Neural crest cell (in vitro differentiated cells): Measurements from ENCODE around the gene ZNF555. TPM values are rescaled to one million over a fixed set of nuclear protein-coding genes. Genes with fewer than 3 reads are reported as not detected.

Experiments used
- DNase-seq: peaks from one replicate; pipeline ENCODE4 v3.0.0; 2021; ENCODE audit warnings: low read depth, mixed read lengths, low spot score
- H3K27ac Mint-ChIP-seq: one replicate; pipeline ENCODE4 v1.8.0; 2021; ENCODE audit warnings: mild to moderate bottlenecking, mixed read lengths; ENCODE audit not compliant: unreplicated experiment
- H3K27me3 Mint-ChIP-seq: 2 replicates; pipeline ENCODE4 v1.8.0; 2021; ENCODE audit warnings: low read depth, mild to moderate bottlenecking, mixed read lengths
- H3K36me3 Mint-ChIP-seq: 2 replicates; pipeline ENCODE4 v1.8.0; 2021; ENCODE audit warnings: low read depth, mild to moderate bottlenecking, mixed read lengths
- H3K4me1 Mint-ChIP-seq: 2 replicates; pipeline ENCODE4 v1.8.0; 2021; ENCODE audit warnings: mixed read lengths
- H3K4me3 Mint-ChIP-seq: one replicate; pipeline ENCODE4 v1.8.0; 2021; ENCODE audit warnings: mild to moderate bottlenecking, mixed read lengths
- H3K9me3 Mint-ChIP-seq: 2 replicates; pipeline ENCODE4 v1.8.0; 2021; ENCODE audit warnings: mixed read lengths
- total RNA-seq: library from RNA; stranded (reverse); gene quantifications from 2 replicates; pipeline ENCODE4 v1.2.1, GENCODE V29; 2021
- TF ChIP-seq, protein P1 (sequence below): fragments of 200-600 bp; sonication (generic); conservative IDR thresholded peaks from 2 replicates; pipeline ENCODE4 v1.5.0; 2021; ENCODE audit warnings: antibody characterized with exemption, mild to moderate bottlenecking

ZNF555 gene
- total RNA-seq, 1 donor from 2014 or later = 10.5 TPM

DNA sequence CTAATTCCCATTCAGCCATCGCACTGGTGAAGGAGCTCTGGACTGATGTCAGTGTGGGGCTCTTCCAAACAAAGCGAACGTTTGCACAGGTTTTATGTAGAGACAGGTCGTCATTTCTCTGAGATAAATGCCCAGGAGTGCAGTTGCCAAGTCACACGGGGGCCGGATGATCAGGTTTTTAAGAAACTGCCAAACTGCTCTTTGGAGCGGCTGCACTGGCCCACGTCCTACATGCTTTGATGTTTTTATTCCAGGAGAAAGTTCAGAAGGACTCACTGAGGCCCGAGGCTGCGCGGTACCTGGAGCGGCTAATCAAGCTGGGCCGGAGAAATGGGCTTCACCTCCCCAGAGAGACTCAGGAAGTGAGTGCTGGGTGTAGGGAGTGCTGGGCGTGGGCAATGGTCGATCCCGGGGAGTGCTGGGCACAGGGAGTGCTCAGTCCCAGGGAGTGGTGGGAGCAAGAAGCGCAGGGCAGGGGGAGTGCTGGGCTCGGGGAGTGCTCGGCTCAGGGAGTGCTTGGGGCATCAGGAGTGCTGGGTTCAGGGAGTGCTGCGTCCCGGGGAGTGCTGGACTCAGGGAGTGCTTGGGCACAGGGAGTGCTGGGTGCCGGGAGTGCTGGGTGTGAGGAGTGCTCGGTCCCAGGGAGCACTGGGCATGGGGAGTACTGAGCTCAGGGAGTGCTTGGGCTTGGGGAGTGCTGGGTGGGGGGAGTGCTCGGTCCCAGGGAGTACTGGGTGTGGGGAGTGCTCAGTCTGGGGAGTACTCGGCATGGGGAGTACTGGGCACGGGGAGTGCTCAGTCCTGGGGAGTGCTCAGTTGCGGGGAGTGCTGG, 45.2 kb upstream of the ZNF555 start:
- H3K4me3 Mint-ChIP-seq = no peak overlapping the region
- no peaks in the 10 kb centered on the region for H3K27me3 Mint-ChIP-seq
- TF ChIP-seq, protein P1, sequence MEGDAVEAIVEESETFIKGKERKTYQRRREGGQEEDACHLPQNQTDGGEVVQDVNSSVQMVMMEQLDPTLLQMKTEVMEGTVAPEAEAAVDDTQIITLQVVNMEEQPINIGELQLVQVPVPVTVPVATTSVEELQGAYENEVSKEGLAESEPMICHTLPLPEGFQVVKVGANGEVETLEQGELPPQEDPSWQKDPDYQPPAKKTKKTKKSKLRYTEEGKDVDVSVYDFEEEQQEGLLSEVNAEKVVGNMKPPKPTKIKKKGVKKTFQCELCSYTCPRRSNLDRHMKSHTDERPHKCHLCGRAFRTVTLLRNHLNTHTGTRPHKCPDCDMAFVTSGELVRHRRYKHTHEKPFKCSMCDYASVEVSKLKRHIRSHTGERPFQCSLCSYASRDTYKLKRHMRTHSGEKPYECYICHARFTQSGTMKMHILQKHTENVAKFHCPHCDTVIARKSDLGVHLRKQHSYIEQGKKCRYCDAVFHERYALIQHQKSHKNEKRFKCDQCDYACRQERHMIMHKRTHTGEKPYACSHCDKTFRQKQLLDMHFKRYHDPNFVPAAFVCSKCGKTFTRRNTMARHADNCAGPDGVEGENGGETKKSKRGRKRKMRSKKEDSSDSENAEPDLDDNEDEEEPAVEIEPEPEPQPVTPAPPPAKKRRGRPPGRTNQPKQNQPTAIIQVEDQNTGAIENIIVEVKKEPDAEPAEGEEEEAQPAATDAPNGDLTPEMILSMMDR = no peak
- H3K4me1 Mint-ChIP-seq = no peaks in the 10 kb centered on the region
- peaks cover 7% of the 10 kb centered on the region for H3K36me3 Mint-ChIP-seq
- H3K9me3 Mint-ChIP-seq = no peaks in the 10 kb centered on the region
- no peak for DNase-seq
- H3K27ac Mint-ChIP-seq = no peak overlapping the region

DNA sequence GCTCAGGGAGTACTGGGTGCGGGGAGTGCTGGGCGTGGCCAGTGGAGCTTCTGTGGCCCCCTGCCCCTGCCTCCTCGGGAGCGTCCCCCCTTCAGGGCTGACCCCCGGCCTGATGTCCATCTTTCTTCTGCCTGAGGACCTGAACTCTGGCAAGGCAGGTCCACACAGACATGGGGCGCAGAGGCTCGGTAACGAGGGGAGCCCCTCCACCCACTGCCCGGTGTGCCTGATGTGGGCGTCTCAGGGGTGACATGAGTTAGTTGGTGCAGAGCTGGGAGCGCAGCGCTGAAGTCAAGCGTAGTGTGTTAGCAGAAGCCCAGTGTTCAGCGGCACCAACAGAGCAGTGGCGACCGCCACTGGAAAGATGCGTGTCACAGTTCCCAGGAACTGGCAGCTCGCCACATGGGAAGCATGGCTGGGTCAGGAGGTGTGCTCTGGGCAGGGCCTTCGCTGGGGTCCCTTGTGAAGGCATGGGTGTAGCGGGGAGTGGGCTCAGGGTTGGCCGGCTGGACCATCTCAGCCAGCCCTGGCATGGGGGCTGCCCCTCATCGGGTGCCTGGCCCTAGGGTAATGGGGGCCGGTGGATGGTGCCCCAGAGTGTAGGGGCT, 44.5 kb upstream of the ZNF555 start:
- no peak for DNase-seq
- no peaks in the 10 kb centered on the region for H3K27me3 Mint-ChIP-seq
- H3K36me3 Mint-ChIP-seq = peaks cover 8% of the 10 kb centered on the region
- H3K4me3 Mint-ChIP-seq = no peak overlapping the region
- no peaks in the 10 kb centered on the region for H3K9me3 Mint-ChIP-seq
- no peak overlapping the region for H3K27ac Mint-ChIP-seq
- TF ChIP-seq, protein P1 = no peak
- H3K4me1 Mint-ChIP-seq = no peaks in the 10 kb centered on the region

DNA sequence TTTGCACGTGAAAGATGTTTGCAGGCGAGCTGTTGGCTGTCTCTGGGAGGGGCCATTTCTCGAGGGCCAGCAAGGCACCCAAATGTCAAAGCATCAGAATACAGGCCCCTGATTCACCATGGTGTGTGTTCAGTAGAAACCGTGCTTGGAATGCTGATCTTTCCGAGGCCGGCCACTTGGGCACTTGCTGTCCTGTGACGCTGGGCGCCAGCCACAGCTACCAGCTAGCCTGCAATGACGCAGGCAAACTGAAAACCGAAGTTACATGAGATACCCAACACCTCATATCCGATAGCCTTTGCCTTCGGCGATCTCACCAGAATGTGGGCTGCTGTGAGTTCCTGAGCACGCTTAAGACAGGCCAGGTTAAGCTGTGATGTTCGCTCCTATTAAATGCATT, 44.0 kb upstream of the ZNF555 start:
- no peaks in the 10 kb centered on the region for H3K4me1 Mint-ChIP-seq
- H3K4me3 Mint-ChIP-seq = no peak overlapping the region
- no peaks in the 10 kb centered on the region for H3K27me3 Mint-ChIP-seq
- H3K27ac Mint-ChIP-seq = no peak overlapping the region
- DNase-seq = no peak
- TF ChIP-seq, protein P1 = no peak
- H3K9me3 Mint-ChIP-seq = no peaks in the 10 kb centered on the region
- peaks cover 8% of the 10 kb centered on the region for H3K36me3 Mint-ChIP-seq

- H3K9me3 Mint-ChIP-seq = no peaks in the 10 kb centered on the region
- no peak overlapping the region for H3K27ac Mint-ChIP-seq
- TF ChIP-seq, protein P1 = no peak
- DNase-seq = no peak
- peaks cover 10% of the 10 kb centered on the region for H3K36me3 Mint-ChIP-seq
- no peak overlapping the region for H3K4me3 Mint-ChIP-seq
- no peaks in the 10 kb centered on the region for H3K27me3 Mint-ChIP-seq
- H3K4me1 Mint-ChIP-seq = no peaks in the 10 kb centered on the region
Observed at GRCh38 chr19:2798158-2798685, 43.1 kb upstream of the ZNF555 start.

DNA sequence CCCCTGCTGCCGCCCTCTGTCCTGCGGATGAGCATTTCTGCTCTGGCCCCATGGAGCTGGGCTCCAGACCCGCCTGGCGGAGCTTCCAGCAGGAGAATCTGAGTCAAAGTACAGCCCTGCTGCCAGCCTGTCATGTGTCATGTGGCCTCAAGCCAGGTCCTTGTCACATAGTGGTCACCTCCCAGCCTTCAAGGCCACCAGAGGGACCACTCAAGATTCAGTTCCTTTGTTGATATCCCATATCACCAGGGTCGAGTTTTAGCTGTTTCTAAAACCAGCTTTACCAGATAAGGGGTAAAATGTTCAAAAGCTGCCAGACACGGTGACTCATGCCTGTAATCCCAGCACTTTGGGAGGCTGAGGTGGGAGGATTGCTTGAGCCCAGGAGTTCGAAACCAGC, 42.5 kb upstream of the ZNF555 start:
- TF ChIP-seq, protein P1 = no peak
- Mint-ChIP-seq H3K27ac (no peak overlapping the region), H3K9me3 (no peaks in the 10 kb centered on the region), H3K27me3 (no peaks in the 10 kb centered on the region), H3K4me1 (no peaks in the 10 kb centered on the region), H3K4me3 (no peak overlapping the region), H3K36me3 (peaks cover 10% of the 10 kb centered on the region)
- DNase-seq = no peak
